Measurements from ENCODE around the gene CHMP1B.

The CHMP1B gene, protein sequence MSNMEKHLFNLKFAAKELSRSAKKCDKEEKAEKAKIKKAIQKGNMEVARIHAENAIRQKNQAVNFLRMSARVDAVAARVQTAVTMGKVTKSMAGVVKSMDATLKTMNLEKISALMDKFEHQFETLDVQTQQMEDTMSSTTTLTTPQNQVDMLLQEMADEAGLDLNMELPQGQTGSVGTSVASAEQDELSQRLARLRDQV

DNA sequence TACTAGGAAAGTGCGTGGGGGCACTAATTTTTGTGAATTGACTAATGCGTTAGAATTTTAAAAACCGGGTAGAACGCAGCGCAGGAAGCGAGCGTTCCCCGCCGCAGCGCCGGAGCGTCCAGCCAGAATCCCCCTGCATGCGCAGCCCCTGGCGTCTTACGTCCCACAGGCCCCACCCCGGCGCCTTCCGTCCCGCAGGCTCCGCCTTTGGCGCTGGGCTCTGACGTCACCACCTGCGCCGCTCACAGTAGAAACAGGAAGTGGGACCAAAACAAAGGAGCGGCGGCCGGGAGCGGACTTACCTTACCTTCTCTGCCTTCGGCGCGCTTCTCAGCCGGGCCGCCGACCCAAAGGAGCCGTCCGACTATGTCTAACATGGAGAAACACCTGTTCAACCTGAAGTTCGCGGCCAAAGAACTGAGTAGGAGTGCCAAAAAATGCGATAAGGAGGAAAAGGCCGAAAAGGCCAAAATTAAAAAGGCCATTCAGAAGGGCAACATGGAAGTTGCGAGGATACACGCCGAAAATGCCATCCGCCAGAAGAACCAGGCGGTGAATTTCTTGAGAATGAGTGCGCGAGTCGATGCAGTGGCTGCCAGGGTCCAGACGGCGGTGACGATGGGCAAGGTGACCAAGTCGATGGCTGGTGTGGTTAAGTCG, at the start of gene CHMP1B:
CHMP1B (plus strand) TSS at position 268 of the 660 bp plus-strand sequence; CDS start at position 367, 99 bp downstream.
- peak; percentile 98 for DNase-seq
- peak; percentile 95 for ATAC-seq

DNA sequence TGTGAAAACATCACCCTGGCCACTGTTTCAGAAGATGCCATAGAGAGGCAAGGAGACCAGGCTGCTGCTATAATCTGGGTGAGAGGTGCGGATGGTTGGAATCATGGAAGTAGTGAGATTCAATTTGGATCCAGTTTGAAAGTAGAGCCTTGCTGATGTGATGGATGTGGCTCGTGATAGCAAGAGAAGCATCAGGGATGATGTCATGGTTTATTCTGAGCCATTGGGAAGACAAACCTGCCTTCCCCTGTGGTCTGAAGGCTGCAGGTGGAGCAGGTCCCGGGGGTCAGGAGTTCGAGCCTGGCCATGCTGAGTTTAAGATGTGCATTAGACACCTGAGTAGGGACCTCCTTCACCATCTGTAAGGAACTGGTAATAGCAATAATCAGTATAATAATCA, 49.6 kb upstream of the CHMP1B start:
- DNase-seq (no peak), ATAC-seq (no peak)

DNA sequence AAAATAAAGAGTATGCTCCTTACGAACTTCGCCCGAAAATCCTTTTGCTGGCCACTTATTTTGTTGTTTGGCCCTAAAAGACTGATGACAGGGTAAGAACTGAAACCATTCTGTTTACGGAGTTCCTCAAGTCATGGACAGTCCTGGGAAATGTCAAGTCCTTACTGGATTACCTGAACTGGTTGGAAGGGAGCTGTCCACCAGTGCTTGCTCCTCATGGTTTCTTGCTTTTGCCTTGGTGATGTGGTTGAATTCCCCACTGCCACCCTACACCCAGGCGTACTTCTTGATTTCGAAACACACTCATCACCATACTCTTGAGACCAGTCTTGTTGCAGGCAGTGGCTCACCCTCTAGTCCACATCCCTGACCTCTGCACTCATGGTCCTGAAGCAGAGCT, 49.1 kb upstream of the CHMP1B start:
- no peak for ATAC-seq
- no peak for DNase-seq

DNA sequence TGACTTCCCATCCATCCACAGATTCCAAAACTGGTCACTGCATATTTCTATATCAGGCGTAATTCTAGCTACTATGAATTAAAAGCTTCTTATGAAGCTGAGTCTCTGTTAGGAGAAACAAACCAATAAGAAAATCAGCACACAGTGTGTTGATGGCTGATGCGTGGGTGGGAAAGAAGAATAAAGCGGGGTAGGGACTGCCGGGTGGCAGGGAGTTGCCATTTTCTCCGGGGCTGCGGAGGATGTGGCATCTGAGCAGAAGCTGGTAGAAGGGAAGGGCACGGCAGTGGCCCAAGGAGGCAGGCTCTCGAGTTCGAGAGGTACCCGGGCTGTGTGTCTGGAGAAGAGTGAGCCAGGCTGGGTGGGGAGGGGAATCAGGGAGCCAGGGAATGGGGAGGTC, 48.6 kb upstream of the CHMP1B start:
- no peak for DNase-seq
- no peak for ATAC-seq

DNA sequence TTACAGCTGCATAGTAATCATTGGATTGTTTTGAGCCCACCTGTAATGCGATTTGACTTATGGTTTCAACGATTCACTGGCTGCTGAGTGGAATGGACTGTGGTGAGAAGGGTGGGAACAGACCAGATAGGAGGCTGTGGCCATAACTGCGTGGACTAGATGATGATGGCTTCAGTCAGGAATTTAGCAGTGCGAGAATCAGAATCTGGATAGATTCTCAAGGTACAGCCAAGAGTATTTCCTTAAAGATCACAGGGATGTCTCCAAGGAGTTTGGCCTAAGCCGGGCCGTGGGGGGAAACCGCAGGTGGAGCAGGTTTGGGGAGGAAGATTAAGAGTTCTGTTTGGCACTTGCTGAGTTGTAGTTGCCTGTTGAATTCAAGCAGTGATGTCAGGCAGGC, 44.0 kb upstream of the CHMP1B start:
- DNase-seq: no peak
- ATAC-seq: no peak

DNA sequence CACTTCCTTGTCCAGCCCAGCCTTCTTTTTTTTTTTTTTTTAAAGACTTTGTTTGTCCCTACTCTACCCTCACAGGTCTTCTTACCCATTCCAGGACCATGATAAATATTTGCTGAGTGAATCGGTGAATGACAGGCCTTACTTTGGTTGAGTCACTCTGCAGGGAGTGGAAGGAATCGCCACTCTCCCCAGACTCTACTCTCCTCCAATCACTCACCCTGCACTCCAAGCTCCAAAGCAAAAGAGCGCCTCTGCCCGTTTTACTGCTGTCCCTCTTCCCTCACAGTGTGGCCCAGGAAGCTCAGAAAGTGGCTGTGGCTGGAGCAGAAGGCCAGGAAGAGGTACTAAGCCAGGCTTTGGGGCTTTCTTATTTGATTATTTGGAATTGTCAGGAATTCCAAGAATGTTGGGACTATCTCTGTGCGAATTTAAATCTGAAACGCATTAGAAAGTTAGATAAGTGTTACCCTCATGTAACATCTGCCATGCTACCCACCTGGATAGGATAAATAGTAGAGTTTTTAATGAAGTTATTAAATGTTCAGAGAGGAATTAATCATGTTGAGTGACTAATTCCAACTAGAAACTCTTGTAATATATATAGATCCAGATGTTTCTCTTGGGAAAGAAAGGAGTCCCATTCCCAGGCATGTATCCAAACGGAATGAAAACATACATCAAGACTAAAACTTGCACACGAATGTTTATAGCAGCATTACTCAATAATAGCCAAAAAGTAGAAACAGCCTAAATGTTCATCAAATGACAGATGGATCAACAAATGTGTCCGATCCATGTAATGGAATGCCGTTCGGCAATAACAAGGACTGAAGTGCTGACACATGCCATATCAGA, 43.0 kb upstream of the CHMP1B start:
- no peak for ATAC-seq
- no peak for DNase-seq

DNA sequence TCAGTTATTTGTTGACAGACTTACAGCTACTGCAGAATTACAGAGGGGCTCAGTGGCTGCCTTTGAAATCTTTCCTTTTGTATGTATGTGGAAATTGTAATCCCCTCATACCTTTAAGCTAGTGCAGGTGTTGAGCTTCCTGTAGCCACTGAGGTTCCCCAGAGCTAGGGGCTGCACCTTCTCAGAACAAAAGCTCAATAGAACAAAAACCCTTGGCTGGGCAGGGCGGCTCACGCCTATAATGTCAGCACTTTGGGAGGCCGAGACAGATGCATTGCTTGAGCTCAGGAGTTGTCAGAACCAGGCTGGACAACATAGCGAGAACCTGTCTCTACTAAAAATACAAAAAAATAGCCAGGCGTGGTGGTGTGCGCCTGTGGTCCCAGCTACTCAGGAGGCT, 41.3 kb upstream of the CHMP1B start:
- no peak for DNase-seq
- no peak for ATAC-seq

DNA sequence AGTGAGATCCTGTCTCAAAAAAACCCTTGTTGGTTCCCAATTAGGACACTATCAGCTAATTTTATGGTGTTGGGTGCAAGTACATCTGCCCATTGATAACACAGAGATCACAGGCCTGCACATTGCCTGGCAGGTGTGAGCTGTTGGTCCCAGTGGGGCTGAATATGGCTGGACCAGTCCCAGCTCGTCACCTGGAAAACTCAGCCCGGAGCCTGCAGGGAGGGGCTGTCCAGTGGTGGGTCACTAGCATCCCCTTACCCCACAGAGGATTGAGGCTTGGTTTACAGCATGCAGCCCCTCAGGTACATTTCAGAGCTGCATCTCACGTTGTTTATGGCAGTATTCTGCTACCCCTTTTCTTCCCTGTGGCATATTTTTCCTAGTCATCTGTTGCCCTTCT, 40.8 kb upstream of the CHMP1B start:
- DNase-seq: no peak
- no peak for ATAC-seq

DNA sequence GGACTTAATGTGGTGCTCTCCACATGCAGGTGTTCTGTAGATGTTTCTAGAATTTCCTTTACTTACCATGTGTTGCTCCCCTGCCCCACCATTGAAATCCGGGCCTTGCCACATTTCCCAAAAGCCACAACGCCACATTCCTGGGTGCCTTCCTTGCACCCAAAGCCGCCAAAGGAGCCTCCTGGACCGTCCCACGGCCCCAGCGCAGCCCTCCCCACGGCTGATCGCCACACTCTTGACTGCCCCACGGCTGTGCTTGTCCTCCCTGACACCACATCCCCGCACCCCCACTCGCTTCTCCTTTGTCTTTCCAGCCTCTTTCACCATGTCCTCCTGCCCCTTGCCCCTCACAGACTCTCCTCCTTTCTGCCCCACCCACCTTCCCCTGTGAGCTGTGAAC, 40.2 kb upstream of the CHMP1B start:
- no peak for DNase-seq
- no peak for ATAC-seq

DNA sequence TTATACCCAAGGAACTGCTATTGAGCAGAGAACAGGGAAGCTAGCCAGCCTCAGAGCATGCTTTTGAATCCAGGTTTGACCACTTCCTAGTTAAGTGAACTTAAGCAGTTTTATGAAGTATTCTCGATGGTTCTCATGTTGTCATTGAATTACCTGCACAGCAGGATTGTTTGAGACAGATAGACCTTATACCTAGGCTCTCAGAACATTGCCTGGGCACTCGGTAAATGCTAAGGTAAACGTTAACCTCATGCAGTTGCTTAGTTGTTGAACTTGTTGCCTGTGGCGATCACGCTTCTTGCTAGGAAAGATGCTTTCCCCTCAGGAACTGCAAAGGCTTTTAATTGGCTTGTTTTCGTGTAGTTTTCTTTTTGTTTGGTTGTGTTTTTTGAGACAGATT, 34.0 kb upstream of the CHMP1B start:
- ATAC-seq: no peak
- DNase-seq: no peak

DNA sequence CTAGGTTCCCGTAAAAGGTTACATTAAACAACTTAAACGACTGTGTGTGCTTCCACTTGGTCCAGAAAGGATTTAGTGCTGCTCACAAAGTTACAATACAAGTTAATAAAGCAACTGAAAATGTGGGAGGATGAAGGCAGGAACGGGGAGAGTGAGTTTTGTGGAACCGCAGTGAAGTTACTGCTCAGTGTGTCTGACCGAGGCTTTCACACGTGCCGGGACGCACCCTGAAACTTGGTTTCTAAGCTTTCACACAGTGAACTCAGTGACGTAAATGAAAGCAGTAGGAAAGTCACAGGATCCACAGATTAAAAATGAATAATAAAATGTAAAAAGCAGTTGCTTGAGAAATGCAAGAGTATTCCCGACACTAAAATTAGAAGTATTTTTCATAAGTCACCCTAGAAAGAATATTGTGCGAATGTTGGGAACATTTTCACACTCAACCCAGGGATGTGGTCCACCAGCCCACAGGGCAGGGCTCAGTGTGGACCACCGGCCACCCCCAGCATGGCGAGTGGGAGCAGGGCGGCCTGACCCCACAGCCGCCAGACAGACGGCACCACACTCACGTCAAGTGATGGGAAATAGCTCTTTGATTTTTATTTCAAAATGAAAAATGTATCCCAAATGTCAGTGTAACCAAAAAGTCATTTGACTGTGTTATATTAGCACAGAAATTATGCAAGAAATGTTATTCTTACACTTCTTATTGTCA, 32.6 kb upstream of the CHMP1B start:
- ATAC-seq: no peak
- DNase-seq: no peak

DNA sequence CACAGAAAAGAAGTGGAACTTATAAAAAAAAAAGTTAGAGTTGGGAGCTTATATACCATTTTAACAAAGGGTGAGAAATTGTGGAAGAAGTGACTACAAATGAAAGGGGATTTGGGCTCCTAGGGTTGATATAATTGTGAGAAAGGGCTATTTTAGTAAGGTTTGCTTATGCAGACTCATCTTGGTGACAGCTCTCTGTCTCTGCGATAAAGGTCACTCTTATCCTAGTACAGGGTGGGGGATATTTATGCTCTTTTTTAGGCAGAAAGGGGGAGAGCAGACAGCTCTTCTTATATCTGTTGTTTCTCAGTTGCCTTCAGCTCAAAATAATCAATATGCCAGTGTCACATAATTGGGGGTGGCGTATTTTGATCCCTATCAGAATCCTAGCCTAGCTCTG, 31.3 kb upstream of the CHMP1B start:
- no peak for ATAC-seq
- no peak for DNase-seq

DNA sequence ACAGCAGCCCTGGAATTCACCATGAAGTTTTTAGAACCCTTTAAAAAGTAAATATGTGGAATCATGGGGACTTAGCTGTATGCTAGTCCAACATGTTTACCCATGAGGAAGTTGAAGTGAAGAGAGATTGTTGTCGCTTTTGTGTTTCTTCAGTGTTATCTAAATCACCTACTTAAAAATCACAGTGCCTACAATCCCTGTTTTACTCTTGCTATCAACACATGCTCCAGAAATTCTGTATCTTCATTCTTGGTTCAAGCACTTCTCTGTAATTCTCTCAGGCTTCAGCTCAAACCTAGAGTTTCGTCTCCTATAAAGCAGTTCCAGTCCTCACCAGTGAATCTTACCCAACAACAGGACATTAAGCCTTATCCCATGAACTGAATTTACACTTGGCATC, 30.5 kb upstream of the CHMP1B start:
- no peak for DNase-seq
- no peak for ATAC-seq

DNA sequence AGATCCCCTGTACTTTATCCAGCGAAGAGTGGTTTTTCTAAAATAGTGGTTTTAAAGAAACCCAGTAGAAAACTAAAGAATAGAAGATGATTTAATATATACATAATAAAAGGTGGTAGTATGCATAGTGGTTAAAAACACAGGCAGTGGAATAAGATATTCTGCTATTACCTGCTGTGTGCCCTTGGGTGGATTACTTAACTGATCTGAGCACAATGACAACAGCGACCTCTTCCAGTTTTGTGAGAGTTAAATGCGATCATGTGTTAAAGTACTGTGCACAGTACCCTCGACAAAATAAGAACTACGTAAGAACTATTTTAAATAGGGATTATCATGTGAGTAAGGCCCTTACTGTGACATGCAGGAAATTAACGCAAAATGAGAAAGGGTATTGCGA, 30.0 kb upstream of the CHMP1B start:
- no peak for DNase-seq
- ATAC-seq: no peak

DNA sequence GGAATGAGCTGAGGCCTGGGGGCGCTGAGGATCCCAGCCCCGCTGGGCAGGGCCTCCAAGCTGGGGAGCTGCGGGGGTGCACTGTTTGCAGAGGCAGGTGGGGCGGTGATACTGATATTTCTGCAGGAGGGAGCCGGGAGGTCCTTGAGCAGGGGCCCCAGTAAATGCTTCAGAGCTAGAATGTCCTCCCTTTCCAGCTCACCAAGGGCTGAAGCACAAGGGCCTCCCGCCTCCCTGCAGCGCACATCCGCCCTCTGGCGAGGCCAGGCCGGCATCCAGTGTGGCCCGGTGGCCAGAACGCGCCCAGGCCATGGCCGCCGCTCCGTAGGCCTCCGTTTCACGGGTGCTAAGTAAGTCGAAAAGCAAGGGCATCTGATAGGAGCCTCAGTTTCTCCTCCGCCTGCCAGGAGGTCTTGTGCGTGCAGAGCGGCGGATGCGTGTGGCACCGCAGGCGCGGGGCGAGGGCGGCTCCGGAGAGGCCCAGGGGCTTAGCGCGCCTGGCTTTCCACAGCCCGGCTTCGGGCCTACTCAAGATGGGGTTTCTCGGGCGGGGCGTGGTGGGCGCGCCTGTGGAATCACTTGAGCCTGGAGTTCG, 29.5 kb upstream of the CHMP1B start:
- no peak for ATAC-seq
- no peak for DNase-seq

DNA sequence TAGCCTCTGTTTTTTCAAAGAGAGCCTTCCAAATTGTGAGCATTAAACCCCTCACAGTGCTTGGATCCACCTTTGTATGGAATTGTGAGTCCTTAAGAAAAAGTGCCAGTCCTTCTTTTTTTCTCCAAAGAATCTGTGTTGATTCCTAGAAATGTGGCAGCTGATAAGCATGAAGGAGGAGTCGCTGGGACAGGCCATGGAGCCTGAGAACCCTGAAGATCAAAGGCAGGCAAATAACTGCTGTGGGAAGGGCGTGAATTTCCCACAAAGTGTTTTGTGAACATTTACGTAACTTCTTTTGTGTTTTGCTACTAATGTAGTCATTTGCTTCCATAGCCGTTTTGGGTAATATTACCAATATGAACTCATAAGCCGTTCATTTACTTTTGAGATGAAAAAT, 27.7 kb upstream of the CHMP1B start:
- ATAC-seq: no peak
- DNase-seq: no peak

DNA sequence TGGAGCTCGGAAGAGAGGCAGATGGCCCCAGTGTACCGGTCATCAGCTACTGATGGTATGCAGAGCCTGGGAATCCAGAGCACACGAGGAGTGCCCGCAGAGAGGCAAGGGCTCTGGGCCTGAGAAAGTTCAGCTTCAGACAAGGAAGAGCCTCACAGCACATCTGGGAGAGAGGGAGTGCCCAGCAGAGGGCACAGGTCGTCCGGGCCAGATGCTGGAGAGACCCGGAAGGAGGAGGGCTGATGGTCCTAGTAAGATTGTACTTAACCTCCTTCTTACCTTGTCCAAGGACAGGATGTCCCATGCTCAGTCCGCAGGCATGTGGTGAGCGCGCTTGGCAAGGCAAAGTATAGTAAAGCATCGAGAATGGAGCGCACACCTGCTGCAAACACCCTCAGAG, 24.4 kb upstream of the CHMP1B start:
- no peak for DNase-seq
- no peak for ATAC-seq

DNA sequence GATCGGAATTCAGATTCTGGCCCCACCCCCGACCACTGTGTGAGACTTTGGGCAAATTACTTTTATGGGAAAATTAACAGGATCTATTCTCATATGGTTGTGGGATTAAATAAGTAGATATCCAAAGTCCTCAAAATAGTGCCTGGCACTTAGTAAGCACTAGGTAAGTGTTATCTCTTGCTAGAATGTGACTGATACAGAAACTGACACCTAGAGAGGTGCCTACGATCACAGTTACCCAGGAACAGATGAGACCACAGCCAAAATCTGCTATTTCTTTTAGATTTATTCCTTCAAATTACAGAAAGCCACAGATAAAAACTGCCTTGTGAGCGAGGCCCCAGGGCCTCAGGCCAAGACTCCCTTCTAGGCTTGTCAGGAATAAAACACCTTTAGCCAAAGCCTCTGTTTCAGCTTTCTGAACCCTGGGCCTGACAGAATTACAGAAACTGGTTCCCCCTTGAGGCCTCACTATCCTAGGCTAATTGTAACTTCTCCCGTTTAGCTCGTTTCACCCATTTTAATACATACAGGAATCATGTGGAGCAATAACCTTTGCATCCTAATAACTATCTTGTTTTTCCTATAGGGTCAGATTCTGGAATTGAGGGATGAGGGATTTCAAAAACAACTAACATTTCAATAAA, 22.3 kb upstream of the CHMP1B start:
- ATAC-seq (peak; percentile 52), DNase-seq (no peak)

DNA sequence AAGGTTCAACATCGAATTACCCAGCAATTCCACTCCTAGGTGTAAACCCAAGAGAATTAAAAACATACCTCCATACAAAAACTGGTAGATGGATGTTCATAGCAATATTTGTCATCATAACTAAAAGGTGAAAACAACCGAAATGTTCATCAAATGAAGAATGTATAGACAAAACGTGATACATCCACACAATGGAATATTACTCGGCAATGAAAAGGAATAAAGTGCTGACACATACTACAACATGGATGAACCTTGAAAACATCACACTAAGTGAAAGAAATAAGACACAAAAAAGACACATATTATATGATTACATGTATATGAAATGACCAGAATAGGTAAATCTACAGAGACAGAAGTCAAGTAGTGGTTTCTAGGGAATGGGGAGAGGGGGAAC, 20.6 kb upstream of the CHMP1B start:
- ATAC-seq (no peak), DNase-seq (no peak)

DNA sequence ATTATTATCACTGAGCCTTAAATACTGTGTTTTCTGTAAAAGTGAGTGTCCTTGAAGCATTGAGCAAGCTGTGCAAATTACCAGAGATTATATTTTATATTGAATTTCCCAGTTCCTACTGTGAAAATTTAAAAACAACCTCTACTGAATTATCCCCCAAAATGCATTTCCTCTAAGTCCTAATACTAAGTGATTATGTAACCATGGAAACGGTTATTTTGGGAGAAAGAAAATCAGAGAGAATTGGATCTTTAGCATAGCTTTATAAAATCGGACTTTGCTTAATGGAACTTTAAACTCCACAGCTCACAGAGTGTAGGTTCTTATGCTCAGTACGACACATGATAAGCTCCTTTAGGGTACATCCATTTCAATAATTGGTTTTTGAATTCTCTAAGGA, 19.3 kb upstream of the CHMP1B start:
- ATAC-seq: no peak
- no peak for DNase-seq

DNA sequence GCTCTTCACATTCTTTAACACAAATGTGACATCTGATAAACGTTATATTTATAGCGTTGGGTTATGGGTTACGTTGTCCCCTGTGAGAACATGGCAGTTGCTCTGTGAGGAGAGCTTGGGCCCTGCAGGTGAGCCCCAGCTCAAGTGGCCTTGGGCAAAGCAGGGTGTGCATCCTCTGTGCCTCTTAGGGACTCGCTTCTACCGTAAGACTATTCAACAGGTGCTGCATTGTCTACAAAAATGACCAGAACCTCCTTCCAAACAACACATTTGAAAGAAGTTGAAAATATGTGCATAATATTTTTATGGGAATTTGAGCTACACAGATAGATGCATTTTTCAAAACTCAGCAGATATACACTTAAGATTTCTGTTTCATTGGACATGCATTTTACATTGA, 16.4 kb upstream of the CHMP1B start:
- ATAC-seq (no peak), DNase-seq (no peak)

DNA sequence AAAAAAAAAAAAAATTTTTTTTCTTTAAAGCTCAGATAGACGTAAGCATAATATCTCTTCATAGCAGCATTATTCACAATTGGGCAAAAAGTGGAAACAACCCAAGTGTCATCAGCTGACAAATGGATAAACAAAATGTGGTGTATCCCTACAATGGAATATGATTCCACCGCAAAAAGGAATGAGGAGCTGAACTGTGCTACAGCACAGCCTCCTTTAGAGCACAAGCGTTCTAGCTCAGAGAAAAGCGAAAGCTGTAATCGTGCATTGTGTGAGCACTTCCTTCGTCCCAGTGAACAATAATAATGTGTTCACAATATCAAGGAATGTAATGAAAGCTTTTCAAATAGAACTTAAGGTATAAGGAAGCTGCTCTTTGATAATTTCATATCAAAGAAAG, 11.7 kb upstream of the CHMP1B start:
- DNase-seq (no peak), ATAC-seq (no peak)

Data from stimulated activated naive CD8-positive, alpha-beta T cell treated with anti-CD3 and anti-CD28 coated beads, Interleukin-15, Interleukin-2, amounts not matched to agents 100 U/mL and 50 U/mL, for 24 hours (primary cell).